Ovary (tissue), 9 donors: ENCODE data around the gene CDKN1B. TPM values are rescaled to one million over a fixed set of nuclear protein-coding genes. Genes with fewer than 3 reads are reported as not detected.
A peak's percentile ranks its signal among the peaks of the same experiment; 100 is the strongest.

Experiments used
- DNase-seq, 5 donors: peaks; one replicate each; pipeline ENCODE4 v3.0.0-alpha.2; 2019 to 2020
- H3K27ac ChIP-seq, 2 donors: fragments of 200-600 bp; one replicate each; pipeline versions ENCODE4 v1.5.1 to v1.8.0; 2019 to 2022
- H3K27me3 ChIP-seq: fragments of 200-600 bp; one replicate; pipeline ENCODE4 v1.8.0; 2022
- H3K36me3 ChIP-seq: fragments of 200-600 bp; sonication (generic); one replicate; pipeline ENCODE4 v1.5.1; 2019
- H3K4me1 ChIP-seq: one replicate; pipeline ENCODE4 v1.8.1; 2013; ENCODE audit warnings: mild to moderate bottlenecking, moderate library complexity; ENCODE audit not compliant: insufficient read depth
- H3K4me3 ChIP-seq: fragments of 200-600 bp; sonication (generic); one replicate; pipeline ENCODE4 v1.5.1; 2017
- H3K9me3 ChIP-seq, 2 donors: fragments of 200-600 bp in 1 of 2; sonication (generic) in 1 of 2; one replicate each; pipeline versions ENCODE4 v1.5.1 to v1.8.1; 2013 to 2019; ENCODE audit warnings: mild to moderate bottlenecking in 1 of 2, moderate library complexity in 1 of 2
- EP300 ChIP-seq: sonication (generic); formaldehyde crosslinking; IDR thresholded peaks from one replicate; pipeline ENCODE4 v1.6.1; 2017; ENCODE audit warnings: antibody characterized with exemption
- POLR2A ChIP-seq: fragments of 450-650 bp; IDR thresholded peaks from one replicate; pipeline ENCODE4 v1.6.1; 2017; ENCODE audit warnings: antibody characterized with exemption, mild to moderate bottlenecking, moderate library complexity
- WGBS, 3 donors: extraction: QIAGEN DNeasy Blood & Tissue Kit in 1 of 3; methylation state at CpG; one replicate each; pipeline versions ENCODE4 v1.1.5 to v1.1.7; 2013 to 2017; 5-methylcytosine and 5-hydroxymethylcytosine counted together
- intact Hi-C, 4 donors: fragments of 100-400 bp; cut with DNase I; formaldehyde crosslinking; loops; one replicate each; pipeline versions ENCODE4 v1.11.0 to v1.15.1; 2022 to 2023
- polyA plus RNA-seq, 2 donors: library from polyadenylated mRNA; stranded (reverse); fragments of 200-250 nt in 1 of 2; fragments of 350-450 nt in 1 of 2; fragmentation: Illumina TruSeq in 1 of 2; extraction: RNeasy Lipid Tissue Mini Kit (QIAGEN cat#74804) in 1 of 2; gene quantifications; one replicate each; pipeline ENCODE4 v1.2.3, GENCODE V29; 2013 to 2014
- total RNA-seq, 7 donors: library from RNA; depleted of rRNA in 2 of 7; stranded (reverse); fragments of >200 nt in 2 of 7; fragmentation: NEBNext Ultra II Directional in 3 of 7; extraction: Animal tissue kit (Norgen Biotek cat#: 25700) in 3 of 7; gene quantifications; one replicate each; pipeline versions ENCODE4 v1.1.0 to v1.2.4, GENCODE V29; 2016 to 2023
- TF ChIP-seq, protein P1 (sequence below), 3 donors: fragments of 450-650 bp in 2 of 3; fragments of 200-600 bp in 1 of 3; IDR thresholded peaks; one replicate each; pipeline versions ENCODE4 v1.5.1 to v1.8.0; 2016 to 2022; ENCODE audit warnings: antibody characterized with exemption in 3 of 3, mild to moderate bottlenecking in 1 of 3
- donor health status: DM: no; HTN: no; CAD: no; lungs with moderate emphysema.
- donor health status: DM: no; HTN: no; CAD: no.
- donor health status: Bipolar disorder and iron deficiency.
- donor health status: DM: yes; HTN: yes; CAD: no.
- donor health status: DM: no; HTN: no; CAD: no.
- donor health status: DM: yes; HTN: yes; CAD: no.

CDKN1B gene
- total and polyA plus RNA-seq, 9 donors = 54.3 to 90.2 (median 75.5) TPM

GRCh38 chr12:12693111-12693671 lies 24.0 kb upstream of the CDKN1B start:
- Histone ChIP-seq H3K27me3 (no peaks in the 10 kb centered on the region), H3K27ac (no peak overlapping the region), H3K4me1 (no peaks in the 10 kb centered on the region), H3K36me3 (no peaks in the 10 kb centered on the region), H3K4me3 (no peak overlapping the region), H3K9me3 (no peaks in the 10 kb centered on the region)
- intact Hi-C loops = no loop called here
- TF ChIP-seq EP300 (no peak), POLR2A (no peak)
- TF ChIP-seq, protein P1, sequence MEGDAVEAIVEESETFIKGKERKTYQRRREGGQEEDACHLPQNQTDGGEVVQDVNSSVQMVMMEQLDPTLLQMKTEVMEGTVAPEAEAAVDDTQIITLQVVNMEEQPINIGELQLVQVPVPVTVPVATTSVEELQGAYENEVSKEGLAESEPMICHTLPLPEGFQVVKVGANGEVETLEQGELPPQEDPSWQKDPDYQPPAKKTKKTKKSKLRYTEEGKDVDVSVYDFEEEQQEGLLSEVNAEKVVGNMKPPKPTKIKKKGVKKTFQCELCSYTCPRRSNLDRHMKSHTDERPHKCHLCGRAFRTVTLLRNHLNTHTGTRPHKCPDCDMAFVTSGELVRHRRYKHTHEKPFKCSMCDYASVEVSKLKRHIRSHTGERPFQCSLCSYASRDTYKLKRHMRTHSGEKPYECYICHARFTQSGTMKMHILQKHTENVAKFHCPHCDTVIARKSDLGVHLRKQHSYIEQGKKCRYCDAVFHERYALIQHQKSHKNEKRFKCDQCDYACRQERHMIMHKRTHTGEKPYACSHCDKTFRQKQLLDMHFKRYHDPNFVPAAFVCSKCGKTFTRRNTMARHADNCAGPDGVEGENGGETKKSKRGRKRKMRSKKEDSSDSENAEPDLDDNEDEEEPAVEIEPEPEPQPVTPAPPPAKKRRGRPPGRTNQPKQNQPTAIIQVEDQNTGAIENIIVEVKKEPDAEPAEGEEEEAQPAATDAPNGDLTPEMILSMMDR (IDR thresholded peaks at IDR 0.05) = no peak
- DNase-seq = no peak
- 64 to 70% (median 67%) methylated on average over 3 of the region's 3 CpGs for WGBS, 3 donors

GRCh38 chr12:12696562-12697383 lies 20.4 kb upstream of the CDKN1B start:
- Histone ChIP-seq H3K36me3 (no peaks in the 10 kb centered on the region), H3K27me3 (no peaks in the 10 kb centered on the region), H3K4me3 (peak overlapping the region; percentile 59), H3K27ac (peak overlapping the region; percentile 92 to 93), H3K9me3 (no peaks in the 10 kb centered on the region), H3K4me1 (no peaks in the 10 kb centered on the region)
- TF ChIP-seq EP300 (peak; percentile 18), POLR2A (peak; percentile 57)
- TF ChIP-seq, protein P1 (IDR thresholded peaks at IDR 0.05) = no peak
- intact Hi-C loops = loop anchor here in 1 of 4 donors (5.0 kb wide), 1 partner anchor 84 kb away; the partner anchor contains the start of gene CREBL2
- peak; percentile 89 to 94 (median 92) for DNase-seq
- 1% methylated on average over 29 of the region's 29 CpGs for WGBS, 3 donors

DNA sequence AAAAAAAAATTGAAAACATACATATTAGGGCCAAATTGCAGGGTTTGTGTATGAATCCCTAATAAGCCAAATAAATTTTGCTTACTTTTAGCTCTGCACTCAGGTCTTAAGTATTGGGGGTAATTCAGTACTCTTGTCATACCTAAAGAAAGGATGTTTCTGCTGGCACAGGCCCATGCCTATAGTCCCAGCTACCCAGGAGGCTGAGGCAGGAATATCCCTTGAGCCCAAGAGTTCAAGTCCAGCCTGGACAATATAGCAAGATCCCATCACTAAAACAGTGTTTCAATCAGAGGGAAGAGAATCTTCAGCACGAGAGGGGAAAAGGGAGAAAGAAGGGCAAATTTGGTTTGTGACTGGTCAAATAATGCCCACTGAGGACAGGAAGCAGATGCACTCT lies 17.8 kb upstream of the CDKN1B start:
- Histone ChIP-seq H3K27ac (no peak overlapping the region), H3K9me3 (no peaks in the 10 kb centered on the region), H3K36me3 (no peaks in the 10 kb centered on the region), H3K27me3 (no peaks in the 10 kb centered on the region), H3K4me1 (no peaks in the 10 kb centered on the region), H3K4me3 (no peak overlapping the region)
- no peak for DNase-seq
- intact Hi-C loops = loop anchor here in 1 of 4 donors (5.0 kb wide), 1 partner anchor 87 kb away; the partner anchor contains the start of gene CREBL2
- TF ChIP-seq, protein P1 (IDR thresholded peaks at IDR 0.05) = no peak
- TF ChIP-seq EP300 (no peak), POLR2A (no peak)
- WGBS, 3 donors = 68 to 79% (median 75%) methylated on average over 1 of the region's 1 CpG

DNA sequence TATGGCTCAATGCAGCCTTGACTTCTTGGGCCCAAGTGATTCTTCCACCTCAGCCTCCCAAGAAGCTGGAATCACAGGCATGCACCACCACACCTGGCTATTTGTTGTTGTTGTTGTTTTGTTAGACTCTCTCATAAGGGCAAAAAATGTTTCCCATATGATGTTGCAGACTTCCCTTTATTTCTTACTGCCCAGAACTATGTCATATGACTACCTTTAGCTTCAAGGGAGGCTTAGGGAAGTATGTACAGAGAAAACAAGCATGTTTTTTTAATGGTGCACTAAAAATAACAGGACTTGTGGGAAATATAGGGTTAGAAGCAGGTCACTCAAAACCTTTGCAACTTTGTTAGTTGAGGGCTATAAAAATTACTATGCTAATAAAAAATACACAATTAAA lies 16.9 kb upstream of the CDKN1B start:
- Histone ChIP-seq H3K27ac (no peak overlapping the region), H3K4me3 (no peak overlapping the region), H3K27me3 (no peaks in the 10 kb centered on the region), H3K9me3 (no peaks in the 10 kb centered on the region), H3K36me3 (no peaks in the 10 kb centered on the region), H3K4me1 (no peaks in the 10 kb centered on the region)
- intact Hi-C loops = loop anchor here in 1 of 4 donors (5.0 kb wide), 1 partner anchor 328 kb away; no protein-coding TSS in a partner anchor
- DNase-seq = no peak
- TF ChIP-seq, protein P1 (IDR thresholded peaks at IDR 0.05) = no peak
- TF ChIP-seq POLR2A (no peak), EP300 (no peak)
